K562 treated with DMSO at 1 percent for 12 hours (cell line): ENCODE measurements around the gene B9D2. TPM values are rescaled to one million over a fixed set of nuclear protein-coding genes. Genes with fewer than 3 reads are reported as not detected.

ENCODE experiments used
- total RNA-seq: library from RNA; unstranded; fragments of 300-600 nt; gene quantifications from 2 replicates; pipeline ENCODE4 v1.2.3, GENCODE V29; 2022; ENCODE audit not compliant: insufficient read depth

B9D2 gene
- total RNA-seq = 6.0 and 11.1 TPM in 2 replicates

GRCh38 chr19:41363753-41364523 is at the start of gene B9D2:
B9D2 (minus strand) TSS chr19:41364149; CDS start chr19:41363519, 630 bp downstream.

GRCh38 chr19:41397086-41398049 is 33.4 kb upstream of the B9D2 start, which contains the start of the genes BCKDHA and EXOSC5:
BCKDHA (plus strand) TSS chr19:41397818; CDS start chr19:41397828, 10 bp downstream.
EXOSC5 (minus strand) TSS chr19:41397359; CDS start chr19:41397328, 31 bp downstream.

GRCh38 chr19:41376241-41376997 is 12.5 kb upstream of the B9D2 start, which contains the start of gene TMEM91:
TMEM91 (plus strand) TSS chr19:41376533; CDS start chr19:41378310, 1,777 bp downstream.

GRCh38 chr19:41353466-41354342 is 10.2 kb downstream of the B9D2 start, which contains the start of gene TGFB1:
TGFB1 (minus strand) TSS chr19:41353922; CDS start chr19:41353044, 878 bp downstream.

GRCh38 chr19:41310033-41310831 is 53.7 kb downstream of the B9D2 start, which contains the start of gene CCDC97:
CCDC97 (plus strand) TSS chr19:41310172; CDS start chr19:41310311, 139 bp downstream.

Other genes with a start within 250 kb of the B9D2 start
- 1.9 TPM in 1 of 2 replicates, not detected in the other for gene CYP2F1, start 249.7 kb downstream of the B9D2 start, total RNA-seq
- gene CYP2S1, start 170.9 kb downstream of the B9D2 start, total RNA-seq = 0.48 and 4.7 TPM in 2 replicates
- gene AXL, start 144.9 kb downstream of the B9D2 start, total RNA-seq = 0.36 and 0.54 TPM in 2 replicates
- 66.0 and 143 TPM in 2 replicates for gene HNRNPUL1, start 99.8 kb downstream of the B9D2 start, total RNA-seq
- gene CCDC97, start 54.0 kb downstream of the B9D2 start, total RNA-seq = 16.6 and 31.0 TPM in 2 replicates
- 110 and 167 TPM in 2 replicates for gene TGFB1, start 10.2 kb downstream of the B9D2 start, total RNA-seq
- 3.5 and 8.5 TPM in 2 replicates for gene TMEM91, start 12.4 kb upstream of the B9D2 start, total RNA-seq
- gene EXOSC5, start 33.2 kb upstream of the B9D2 start, total RNA-seq = 24.0 and 41.4 TPM in 2 replicates
- 49.9 and 53.6 TPM in 2 replicates for gene BCKDHA, start 33.7 kb upstream of the B9D2 start, total RNA-seq
- gene B3GNT8, start 63.2 kb upstream of the B9D2 start, total RNA-seq = 7.2 and 7.6 TPM in 2 replicates
- 56.0 and 67.7 TPM in 2 replicates for gene DMAC2, start 75.8 kb upstream of the B9D2 start, total RNA-seq
- not detected in 2 replicates for gene ERICH4, start 79.0 kb upstream of the B9D2 start, total RNA-seq
- 1.4 and 1.6 TPM in 2 replicates for gene CEACAM21, start 212.0 kb upstream of the B9D2 start, total RNA-seq